HG03521 (cell line): Measurements from ENCODE around the gene PIK3CB.
"Not testable (repeated sequence)": the region's sequence is repeated elsewhere in the genome, so short reads cannot be mapped to it uniquely, and the experiment has no call there.

Experiments used
- ATAC-seq: cut with Tn5 transposase; IDR thresholded peaks from one replicate; pipeline ENCODE4 v1.9.1; 2021; ENCODE audit warnings: mild to moderate bottlenecking, moderate library complexity; ENCODE audit not compliant: unreplicated experiment

PIK3CB gene

DNA sequence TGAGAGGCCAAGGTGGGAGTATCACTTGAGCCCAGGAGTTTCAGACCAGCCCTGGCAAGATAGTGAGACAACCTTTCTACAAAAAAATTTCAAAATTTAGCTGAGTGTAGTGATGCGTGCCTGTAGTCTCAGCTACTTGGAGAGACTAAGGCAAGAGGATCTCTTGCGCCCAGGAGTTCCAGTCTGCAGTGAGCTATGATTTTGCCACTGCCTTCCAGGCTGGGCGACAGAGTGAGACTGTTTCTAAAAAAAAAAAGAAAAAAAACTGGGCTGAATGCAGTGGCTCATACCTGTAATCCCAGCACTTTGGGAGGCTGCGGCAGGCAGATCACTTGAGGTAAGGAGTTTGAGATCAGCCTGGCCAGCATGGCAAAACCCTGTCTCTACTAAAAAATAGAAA, 14.0 kb upstream of the PIK3CB start:
- no peak for ATAC-seq

DNA sequence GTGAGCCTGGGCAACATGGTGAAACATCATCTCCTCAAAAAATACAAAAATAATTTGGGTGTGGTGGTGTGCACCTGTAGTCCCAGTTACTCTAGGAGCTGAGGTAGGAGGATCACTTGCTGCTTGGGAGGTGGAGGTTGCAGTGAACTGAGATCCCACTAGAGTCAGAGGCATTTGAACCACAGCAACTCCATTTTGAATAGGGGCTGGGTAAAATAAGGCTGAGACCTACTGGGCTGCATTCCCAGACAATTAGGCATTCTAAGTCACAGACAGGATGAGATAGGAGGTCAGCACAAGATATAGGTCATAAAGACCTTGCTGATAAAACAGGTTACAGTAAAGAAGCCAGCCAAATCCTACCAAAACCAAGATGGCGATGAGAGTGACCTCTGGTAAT, 12.1 kb upstream of the PIK3CB start:
- ATAC-seq = not testable (repeated sequence)

DNA sequence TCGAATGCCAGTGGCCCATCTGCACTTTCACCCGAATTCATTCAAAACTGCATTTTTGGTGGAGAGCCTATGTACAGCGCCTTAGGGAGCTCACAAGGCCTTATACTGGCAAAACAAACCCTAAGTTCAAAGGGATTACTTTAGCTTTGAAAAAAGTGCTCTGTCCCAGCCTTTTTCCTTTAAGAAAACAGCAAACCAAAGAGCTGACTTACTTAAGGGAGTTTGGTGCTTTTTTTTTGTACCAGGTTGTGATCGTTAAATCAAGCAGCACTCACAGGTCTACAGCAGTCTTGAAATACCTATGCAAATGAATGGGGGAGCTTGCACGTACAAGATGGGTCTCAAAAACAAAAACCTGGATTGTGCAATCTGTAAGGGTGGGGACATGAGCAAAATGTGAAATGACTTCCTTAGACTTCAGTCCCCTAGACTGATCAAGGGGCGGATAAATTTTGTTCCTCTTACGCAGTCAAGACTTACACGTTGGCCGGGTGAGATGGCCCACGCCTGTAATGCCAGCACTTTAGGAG, 11.6 kb upstream of the PIK3CB start:
- ATAC-seq = no peak

DNA sequence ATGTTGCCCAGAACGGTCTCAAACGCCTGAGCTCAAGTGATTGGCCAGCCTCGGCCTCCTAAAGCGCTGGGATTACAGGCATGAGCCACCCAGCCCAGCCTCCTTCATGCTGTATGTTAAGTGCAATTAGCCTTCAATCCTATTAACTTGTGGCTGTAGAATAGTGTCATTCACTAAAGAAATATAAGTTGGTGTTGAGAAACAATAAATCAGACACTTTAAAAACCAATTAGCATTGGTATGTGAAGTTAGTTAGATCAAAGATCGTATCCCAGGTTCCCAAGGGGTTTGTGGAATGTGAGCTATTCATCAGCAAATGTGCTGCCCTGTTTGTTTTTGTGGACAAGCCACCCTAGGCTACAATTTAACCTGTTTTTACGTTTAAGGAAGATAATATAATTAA, 11.0 kb upstream of the PIK3CB start:
- ATAC-seq = no peak

DNA sequence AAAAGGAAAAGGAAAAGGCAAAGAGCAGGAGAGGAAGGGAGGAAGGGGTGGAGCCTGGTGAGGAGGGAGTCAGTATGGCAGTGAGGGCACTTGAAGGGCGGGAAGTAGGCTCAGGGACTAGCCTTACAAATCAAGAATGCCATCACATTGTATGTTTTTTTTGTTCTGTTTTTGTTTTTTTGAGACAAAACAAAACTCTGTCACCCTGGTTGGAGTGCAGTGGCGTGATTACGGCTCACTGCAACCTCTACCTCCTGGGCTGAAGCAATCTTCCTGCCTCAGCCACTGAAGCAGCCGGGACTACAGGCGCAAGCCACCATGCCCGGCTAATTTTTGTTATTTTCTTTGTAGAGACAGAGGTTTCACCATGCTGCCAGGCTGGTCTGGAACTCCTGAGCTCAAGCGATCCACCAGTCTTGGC, 10.5 kb upstream of the PIK3CB start:
- no peak for ATAC-seq

DNA sequence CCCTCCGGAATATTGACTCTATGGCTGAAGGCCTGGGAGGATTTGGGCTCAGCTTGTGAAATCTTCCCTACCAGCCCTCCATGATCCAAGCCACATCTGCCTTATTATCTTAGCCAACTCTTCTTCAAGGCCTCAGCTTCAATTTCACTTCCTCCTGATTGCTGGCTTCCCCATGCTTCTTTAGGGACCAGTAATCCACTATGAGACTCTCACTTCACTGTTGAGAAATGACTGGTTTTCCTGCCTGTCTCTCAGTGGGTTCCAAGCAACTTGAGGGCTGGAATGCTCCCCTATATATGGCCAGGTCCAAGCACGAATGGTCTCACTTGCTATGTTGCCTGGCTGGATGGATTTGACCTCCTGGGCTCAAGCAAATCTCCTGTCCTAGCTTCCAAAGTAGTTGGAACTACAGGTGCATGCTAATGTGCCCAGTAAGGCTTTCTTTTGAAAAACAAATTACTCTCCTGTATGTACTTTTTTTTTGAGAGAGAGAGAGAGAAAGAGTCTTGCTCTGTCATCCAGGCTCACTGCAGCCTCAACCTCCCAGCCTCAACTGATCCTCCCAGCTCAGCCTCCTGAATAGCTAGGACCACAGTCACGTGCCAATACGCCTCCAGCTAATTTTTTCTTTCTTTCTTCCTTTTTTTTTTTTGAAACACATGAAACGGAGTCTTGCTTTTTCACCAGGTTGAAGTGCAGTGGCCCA, 7.9 kb upstream of the PIK3CB start:
- ATAC-seq = peak; percentile 59

DNA sequence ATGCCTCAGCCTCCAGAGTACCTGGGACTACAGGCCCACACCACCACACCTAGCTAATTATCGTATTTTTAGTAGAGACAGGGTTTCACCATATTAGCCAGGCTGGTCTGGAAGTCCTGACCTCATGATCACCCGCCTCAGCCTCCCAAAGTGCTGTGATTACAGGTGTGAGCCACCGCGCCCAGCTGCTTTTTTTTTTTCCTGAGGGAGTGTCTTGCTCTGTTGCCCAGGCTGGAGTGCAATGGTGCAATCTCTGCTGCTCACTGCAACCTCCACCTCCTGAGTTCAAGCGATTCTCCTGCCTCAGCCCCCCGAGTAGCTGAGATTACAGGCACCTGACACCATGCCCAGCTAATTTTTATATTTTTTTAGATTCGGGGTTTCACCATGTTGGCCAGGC, 3.7 kb upstream of the PIK3CB start:
- not testable (repeated sequence) for ATAC-seq

DNA sequence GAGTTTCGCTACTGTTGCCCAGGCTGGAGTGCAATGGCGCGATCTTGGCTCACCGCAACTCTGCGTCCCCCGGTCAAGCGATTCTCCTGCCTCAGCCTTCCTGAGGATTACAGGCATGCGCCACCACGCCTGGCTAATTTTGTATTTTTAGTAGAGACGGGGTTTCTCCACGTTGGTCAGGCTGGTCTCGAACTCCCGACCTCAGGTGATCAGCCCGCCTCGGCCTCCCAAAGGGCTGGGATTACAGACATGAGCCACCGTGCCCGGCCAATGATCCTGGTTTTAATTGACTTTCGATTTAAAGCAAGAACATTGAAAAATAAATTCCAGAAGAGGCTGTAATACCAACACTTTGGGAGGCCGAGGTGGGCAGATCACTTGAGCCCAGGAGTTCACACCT, 1.1 kb upstream of the PIK3CB start:
- not testable (repeated sequence) for ATAC-seq

DNA sequence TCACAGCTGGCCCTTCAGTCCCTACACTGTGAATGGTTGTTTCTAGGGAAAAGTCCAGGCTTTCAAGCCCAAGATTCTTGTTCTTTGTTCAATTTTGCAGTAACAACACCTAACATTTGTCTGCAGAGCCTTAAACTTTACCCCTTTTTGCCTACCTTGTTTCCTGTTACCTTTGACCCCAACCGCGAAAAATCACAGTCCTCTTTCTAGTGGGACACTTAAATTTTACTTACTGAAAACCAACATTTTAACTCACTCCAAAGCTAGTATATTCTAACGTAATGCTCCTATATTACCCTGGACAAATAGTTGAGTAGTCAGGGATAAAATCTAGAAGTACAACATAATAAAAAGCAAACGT, 649 bp upstream of the PIK3CB start:
- no peak for ATAC-seq

DNA sequence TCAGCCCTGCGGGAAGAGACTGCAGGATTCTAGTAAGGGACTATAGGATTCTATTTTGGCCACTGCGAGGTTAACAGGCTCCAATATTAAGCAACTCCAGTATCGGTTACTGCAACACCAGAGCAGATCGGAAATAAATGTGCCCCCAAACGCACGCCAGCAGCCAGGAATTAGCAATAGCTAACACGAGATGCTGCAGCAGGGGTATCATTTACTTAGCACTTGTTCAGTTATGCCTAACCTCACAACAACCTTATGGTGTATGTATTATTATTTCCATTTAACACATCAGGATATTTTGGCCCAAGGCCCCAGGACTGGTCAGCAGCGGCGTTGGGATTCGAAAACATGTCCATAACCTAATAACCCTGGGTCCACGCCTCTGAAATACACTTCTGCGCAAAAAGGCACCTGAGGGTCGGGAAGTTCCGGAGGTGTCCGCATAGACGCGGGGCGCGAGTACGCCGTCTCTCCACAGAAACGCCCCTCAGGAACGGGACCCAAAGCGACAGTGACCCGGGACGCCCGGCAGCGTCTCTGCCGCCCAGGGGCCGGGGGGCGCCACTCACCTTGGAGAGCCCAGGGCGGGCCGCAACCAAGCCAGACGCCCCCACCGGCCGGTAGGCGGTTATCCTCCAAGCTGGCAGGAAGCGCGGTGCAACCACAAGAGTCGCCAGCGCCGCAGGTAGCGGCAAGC, 681 bp downstream of the PIK3CB start:
- ATAC-seq = peak; percentile 47

DNA sequence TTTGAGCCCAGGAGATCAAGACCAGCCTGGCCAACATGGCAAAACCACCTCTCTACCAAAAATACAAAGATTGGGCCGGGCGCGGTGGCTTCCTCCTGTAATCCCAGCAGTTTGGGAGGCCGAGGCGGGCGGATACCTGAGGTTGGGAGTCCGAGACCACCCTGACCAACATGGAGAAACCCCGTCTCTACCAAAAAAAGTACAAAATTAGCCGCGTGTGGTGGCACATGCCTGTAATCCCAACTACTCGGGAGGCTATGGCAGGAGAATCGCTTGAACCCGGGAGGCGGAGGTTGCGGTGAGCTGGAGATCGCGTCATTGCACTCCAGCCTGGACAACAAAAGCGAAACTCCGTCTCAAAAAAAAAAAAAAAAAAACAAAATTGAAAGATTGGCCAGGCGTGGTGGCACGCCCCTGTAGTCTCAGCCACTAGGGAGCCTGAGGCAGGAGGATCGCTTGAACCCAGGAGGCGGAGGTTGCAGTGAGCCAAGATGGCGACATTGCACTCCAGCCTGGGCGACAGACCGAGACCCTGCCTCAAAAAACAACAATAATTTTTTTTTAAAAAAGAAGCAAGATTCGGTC, 2.2 kb downstream of the PIK3CB start:
- ATAC-seq = not testable (repeated sequence)

DNA sequence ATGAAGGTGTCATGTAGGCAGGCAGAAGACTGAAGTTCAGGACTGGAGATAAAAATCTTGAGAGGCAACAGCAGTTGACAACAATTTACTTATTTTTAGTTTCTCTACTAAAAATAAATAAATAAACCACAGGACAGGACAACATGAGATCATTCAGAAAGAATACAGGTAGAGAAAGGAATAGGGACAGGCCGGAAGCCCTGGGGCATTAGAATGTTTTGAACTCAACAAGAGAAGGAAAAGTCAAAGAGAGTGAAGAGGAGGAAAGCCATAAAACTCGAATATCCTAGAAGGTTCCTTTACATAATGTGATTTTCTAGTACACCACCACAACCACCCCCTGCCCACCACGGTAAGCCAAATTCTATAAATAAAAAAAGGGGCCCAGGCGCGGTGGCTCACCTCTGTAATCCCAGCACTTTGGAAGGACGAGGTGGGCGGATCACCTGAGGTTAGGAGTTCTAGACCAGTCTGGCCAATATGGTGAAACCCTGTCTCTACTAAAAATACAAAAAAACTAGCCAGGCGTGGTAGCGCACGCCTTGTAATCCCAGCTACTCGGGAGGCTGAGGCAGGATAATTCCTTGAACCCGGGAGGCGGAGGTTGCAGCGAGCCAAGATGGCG, 4.7 kb downstream of the PIK3CB start:
- no peak for ATAC-seq

DNA sequence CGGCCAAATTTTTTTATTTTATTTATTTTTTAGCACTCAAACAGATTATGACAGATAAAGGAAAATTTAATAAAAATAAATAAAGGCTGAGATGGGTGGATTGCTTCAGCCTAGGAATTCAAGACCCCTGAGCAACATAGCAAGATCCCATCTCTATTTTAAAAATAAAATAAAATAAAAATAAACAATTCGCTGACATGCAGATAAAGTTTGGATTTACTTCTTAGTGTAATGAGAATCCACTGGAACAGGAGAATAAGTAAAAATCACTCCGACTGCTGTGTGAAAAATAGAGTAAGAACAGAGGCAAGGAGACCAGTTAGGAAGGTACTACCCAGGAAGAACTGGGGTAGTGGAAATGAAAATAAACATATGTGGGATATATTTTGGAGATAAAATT, 5.6 kb downstream of the PIK3CB start:
- ATAC-seq = no peak

DNA sequence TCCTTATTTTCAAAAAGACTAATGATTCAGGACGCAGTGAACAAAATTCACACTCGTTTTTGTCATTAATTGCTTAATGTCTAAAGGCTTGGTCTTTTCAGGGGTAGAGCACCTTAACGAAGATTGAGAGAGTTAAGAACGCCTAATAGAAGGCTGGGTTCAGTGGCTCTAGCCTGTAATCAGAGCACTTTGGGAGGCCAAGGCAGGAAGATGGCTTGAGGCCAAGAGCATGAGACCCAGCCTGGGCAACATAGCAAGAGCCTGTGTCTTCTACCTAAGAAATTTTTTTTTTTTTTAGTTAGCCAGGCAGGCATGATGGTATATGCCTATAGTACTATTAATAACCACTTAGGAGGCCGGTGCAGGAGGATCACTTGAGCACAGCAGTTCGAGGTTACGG, 7.5 kb downstream of the PIK3CB start:
- no peak for ATAC-seq

DNA sequence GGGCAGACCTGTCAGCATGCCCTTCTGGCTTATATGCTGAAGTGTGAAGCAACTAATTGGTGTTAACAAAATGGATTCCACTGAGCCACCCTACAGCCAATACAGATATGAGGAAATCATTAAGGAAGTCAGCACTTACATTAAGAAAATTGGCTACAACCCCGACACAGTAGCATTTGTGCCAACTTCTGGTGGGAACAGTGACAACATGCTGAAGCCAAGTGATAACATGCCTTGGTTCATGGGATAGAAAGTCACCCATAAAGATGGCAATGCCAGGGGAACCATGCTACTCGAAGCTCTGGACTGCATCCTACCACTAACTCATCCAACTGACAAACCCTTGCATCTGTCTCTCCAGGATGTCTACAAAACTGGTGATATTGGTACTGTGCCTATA, 9.4 kb downstream of the PIK3CB start:
- no peak for ATAC-seq

DNA sequence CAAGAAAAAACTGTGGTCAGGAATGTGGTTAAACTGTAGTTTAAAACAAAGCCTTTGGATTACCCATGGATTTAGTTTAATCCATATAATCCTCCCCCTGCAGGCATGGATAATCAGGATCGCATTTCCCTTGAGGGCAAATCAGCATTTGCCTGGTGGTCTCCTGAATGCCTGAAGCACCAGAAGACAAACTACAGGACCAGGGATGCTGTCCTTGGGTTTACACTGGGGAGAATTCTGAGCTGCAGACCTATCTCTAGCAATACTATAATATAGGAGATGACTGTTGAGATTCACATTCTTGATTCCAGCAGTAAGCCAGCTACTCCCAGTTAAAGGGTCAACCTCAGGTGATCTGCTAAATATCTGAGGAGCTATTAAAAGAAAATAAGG, 10.6 kb downstream of the PIK3CB start:
- no peak for ATAC-seq

DNA sequence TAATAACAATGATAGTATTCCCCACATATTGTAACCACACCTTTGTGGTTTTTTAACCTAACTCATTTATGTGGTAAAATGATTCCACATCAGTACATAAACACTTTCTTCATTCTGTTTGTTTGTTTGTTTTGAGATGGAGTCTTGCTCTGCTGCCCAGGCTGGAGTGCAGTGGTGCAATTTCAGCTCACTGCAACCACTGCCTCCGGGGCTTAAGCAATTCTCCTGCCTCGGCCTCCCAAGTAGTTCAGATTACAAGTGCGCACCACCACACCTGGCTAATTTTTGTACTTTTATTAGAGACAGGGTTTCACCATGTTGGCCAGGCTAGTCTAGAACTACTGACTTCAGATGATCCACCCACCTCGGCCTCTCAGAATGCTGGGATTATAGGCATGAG, 14.3 kb downstream of the PIK3CB start:
- ATAC-seq = not testable (repeated sequence)

DNA sequence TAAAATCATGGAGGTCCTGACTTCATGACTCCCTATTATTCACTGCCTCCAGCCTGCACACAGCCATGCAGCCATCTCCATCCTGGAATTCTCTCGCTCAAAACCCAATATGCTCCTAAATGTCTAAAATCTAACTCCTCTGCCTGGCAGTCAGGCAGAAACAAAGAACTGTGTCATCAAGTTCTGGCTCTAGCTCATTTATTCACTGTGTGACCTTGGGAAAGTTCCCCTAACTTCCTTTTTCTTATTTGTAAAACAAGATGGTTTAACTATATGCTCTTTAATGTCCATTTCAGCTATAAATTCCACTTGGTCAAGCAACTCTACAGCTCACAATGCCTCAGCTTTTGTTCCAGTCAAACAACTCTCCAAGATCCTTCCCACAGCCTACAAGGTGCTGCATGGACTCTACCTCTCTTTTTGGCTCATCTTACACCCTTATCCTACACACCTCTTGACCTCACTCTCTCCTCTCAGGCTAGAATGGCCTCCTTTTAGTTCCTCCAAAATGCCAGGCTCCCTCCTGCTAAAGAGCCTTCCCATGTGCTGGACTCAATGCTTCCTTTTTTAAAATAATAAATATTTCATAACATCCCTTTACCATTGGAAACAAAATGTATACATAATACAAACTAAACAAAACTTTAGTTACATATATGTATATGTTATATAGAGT, 16.4 kb downstream of the PIK3CB start:
- no peak for ATAC-seq

DNA sequence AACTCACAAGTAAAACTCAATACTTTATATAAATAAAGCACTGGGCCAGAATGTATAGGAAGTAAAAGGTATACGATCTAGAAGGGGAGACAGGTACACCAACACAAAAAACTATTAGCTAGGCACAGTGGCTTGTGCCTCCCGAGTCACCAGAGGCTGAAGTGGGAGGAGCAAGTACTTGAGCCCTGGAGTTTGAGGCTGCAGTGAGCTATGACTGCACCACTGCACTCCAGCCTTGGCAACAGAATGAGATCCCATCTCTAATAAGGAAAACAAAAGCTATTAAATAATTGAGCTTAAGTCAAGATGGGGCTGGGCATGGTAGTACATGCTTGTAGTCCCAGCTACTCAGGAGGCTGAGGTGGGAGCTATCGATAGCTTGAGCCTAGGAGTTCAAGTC, 17.0 kb downstream of the PIK3CB start:
- ATAC-seq = no peak

DNA sequence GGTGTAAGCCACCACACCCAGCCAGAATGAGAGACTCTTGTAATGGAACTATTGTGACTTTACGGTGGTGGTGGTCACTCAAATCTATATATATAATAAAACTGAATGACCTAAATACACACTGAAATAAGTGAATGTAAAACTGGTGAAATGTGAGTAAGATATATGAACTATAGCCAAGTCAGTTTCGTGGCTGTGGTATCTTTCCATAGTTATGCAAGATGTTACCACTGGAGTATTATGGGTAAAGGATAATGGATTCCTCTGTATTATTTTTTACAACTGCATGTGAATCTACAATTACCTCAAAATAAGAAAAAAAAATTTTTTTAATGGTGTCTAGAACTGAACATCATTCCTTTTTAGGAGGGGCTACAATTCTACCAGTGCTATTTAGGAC, 21.9 kb downstream of the PIK3CB start:
- ATAC-seq = no peak
